ENCODE results near the gene NOL11. TPM values are rescaled to one million over a fixed set of nuclear protein-coding genes. Genes with fewer than 3 reads are reported as not detected.

NOL11 gene
- total and polyA plus RNA-seq, 2 of the 8 experiments (the other 6 are each of a cell fraction or from before 2014, with no cell fraction given), result 58.0 to 97.2 TPM

DNA sequence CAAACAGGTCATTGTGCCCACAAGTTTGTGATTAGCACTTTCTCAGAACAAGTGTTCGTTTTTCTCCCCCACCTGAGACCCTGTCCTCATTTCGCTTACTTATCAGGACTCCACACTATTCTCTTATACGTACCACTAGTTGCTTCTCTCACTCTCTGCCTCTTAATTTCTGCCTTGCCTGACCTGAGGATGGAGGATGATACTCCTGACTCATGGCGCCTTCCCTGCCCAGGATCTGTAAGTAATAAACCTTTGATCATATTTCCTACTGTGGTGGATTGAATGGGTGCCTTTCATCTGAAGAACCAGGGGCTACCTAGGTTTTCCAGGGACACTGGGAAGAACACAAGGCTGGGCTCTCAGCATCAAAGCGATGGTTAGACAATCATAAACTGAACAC is 67.8 kb downstream of the NOL11 start (continued):
- no peak for TF ChIP-seq RAD21 (IDR thresholded peaks at IDR 0.05 in 1 of 2, conservative IDR thresholded peaks at IDR 0.05 in 1 of 2; ENCODE audit: low read depth in 2 of 2, low read length in 2 of 2)
- no peak for TF ChIP-seq EGR1 (IDR thresholded peaks at IDR 0.05; ENCODE audit: borderline replicate concordance, low read depth, low read length)

Small RNAs within 50 kb of the gene (small RNA-seq; reads per million reads assigned to genes)
- 1.5 reads per million for gene SNORA38B (ENCODE audit: insufficient read depth)

Other genes with a start within 250 kb of the NOL11 start
- 223 and 228 TPM in 2 replicates for gene BPTF, start 107.6 kb downstream of the NOL11 start, total RNA-seq (2021; fragmentation: NEBNext Ultra II Directional; extraction: Animal tissue kit (Norgen Biotek cat#: 25700))
- 86.0 and 107 TPM in 2 replicates for gene BPTF, start 107.6 kb downstream of the NOL11 start, polyA plus RNA-seq (2011; rRNA removed)